HG02642 (cell line): ENCODE data around the gene SHF.
A peak's percentile ranks its signal among the peaks of the same experiment; 100 is the strongest.

ENCODE experiments used
- ATAC-seq: cut with Tn5 transposase; IDR thresholded peaks from one replicate; pipeline ENCODE4 v1.9.1; 2021; ENCODE audit warnings: mild to moderate bottlenecking; ENCODE audit not compliant: unreplicated experiment, poor library complexity

Gene SHF

GRCh38 chr15:45174069-45174468 lies 13.7 kb downstream of the SHF start:
- no peak for ATAC-seq

GRCh38 chr15:45171912-45172311 lies 15.9 kb downstream of the SHF start:
- no peak for ATAC-seq

DNA sequence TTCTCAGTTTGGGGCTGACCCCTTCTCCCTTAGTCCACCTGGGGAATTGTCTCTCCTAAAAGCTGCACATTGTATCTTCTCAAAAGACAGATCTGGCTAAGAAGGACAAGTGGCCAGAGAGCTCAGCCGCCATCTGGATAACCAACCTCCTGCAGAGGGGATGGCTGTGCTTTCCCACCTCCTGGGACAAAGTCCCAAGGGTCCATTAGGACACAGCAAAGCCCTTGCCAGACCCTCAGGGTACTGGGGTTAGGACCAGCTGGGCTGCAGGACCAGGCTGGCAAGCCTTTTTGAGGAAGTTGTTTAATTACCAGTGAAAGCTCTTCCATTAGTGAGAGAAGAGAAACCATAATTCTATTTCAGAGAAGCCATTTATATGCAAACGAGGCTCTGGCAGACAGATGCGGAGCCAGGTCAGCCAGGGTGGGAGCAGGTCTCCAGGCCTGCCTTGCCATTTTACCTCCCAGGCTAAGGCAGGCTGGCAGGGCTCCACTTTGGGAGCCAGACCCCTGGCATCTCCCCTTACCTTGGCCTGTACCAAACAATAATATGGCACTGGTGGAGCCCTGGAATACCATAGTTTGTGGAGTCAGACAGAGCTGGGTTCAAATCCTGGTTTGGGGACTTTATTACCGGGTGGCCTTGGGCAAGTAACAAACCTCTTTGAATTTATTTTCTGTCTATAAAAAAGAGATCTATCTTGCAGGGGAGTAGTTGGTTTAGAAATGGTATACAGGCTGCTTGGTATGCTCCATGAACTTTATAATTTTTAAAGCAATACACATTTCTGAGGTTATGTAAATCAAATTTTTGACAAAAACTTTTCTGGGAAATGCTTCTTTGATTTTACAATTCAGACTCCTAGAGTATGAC lies 17.9 kb downstream of the SHF start:
- ATAC-seq = no peak

GRCh38 chr15:45168751-45169551 lies 18.8 kb downstream of the SHF start:
- no peak for ATAC-seq

DNA sequence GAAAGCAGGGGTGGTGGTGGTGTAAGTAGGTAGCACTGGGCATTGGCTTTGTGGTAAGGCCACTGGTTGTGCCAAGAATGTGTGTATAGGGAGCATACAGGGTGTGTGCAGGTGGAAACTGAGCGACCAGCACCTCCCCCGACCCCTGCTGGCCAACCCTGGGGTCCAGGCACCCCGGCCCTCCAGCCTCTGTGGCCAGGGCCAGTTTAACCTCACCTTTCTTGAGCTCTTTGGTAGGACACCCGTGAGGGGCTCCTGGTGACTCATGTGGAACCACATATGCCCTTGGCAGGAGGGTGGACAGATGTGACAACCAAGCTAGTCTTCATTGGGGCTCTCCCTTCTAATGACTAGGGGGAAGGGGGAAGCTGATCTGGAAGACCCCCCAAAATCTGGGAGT lies 19.5 kb downstream of the SHF start:
- no peak for ATAC-seq

GRCh38 chr15:45167631-45168205 lies 20.0 kb downstream of the SHF start:
- ATAC-seq = no peak

DNA sequence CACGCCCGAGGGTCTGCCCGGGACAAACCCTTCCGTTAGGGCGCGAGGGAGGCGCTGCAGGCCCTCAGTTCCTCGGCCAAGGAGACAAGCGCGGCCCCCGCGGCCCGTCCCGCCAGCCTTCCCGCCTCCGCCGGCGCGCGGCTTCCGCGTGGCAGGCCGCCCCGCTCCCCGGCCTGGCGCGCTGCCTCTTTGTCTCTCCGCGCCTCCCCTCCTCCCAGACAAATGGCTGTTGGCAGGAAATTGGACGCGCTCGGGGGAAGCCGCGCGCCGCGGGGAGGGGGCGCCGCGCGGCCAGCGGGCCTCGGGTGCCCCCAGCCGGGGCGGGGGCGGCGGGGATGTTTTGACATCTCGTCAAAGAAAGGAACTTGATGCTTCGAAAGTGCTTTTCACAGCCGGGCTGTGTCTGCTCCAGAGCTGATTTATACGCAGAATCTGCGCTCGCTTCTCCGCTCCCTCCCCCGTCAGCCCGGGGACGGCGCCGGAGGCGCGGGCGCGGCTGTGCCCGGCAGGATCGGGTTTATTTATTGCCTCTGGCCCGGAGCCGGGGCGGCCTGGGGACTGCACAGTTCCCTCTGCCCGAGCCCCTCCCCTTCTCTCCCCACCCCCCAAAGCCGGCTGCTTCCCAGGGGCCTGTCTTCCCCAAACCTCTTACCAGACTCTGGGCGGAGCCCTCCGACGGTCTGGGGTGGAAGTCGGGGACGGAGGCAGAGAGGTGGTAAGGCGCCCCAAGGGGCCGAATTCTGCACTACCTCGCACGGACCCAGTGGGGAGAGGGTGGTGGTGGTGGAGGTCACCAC lies 20.7 kb downstream of the SHF start:
- ATAC-seq = peak; percentile 90

- no peak for ATAC-seq
Measured at GRCh38 chr15:45165536-45165935, 22.2 kb downstream of the SHF start.

DNA sequence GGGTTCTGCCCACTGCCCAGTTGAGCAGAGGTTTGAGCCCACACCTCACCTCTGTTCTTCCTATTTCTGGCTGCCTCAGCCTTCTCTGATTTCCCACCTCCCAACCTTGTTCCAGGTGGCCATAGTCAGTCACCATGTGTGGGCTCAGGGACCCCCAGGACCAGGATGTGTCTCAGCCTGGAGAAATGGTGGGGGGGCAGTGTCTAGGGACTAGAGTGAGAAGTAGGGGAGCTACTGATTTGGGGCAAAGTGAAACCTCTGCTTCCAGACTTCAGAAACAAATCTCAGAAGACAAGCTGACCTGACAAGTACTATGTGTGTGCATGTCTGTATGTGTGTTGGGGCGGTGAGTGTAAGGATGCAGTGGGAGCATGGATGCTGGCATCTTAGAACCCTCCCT lies 22.9 kb downstream of the SHF start:
- ATAC-seq = no peak

DNA sequence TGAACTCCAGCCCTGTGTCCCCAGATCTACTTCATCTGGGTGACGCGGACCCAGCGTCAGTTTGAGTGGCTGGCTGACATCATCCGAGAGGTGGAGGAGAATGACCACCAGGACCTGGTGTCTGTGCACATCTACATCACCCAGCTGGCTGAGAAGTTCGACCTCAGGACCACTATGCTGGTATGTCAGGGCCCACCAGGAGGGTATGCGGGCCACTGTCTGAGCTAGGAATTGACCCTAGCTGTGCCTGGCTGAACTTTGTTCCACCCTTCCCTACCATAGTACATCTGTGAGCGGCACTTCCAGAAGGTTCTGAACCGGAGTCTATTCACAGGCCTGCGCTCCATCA lies 24.3 kb downstream of the SHF start:
- no peak for ATAC-seq

DNA sequence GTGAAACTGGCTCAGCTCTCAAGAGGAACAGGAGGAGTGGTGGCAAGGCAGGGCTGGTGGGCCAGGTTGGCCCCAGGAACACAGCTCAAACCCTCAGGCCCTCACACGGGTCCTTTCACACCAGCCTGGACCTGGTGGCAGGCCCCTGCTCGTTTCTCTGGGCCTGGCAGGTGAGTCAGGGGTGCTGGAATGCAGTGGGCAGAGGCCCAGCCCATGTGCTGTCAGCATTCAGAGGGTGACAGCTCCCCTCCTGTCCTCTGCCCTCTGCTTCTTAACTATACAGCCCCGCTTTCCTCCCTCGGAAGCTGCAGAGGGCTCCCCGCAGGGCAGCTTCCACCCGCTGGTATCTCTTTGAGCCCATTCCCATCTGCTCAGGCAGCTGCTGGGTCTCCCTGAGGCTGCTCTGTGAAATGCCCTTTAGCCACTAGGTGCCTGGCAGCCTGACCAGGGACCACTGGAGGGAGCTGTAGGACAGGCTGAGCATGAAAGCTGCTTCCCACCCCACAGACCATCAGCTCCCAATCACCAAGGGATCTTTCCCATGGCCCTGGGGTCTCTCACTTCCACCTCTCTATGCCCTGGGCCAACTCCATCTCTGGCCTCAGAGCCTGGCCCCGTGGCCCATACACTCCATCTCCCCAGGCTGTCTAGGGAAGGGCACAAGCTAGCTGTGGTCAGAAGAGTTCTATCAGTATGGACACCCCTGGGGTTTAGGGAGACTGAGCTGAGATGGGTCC lies 24.8 kb downstream of the SHF start:
- peak; percentile 48 for ATAC-seq

DNA sequence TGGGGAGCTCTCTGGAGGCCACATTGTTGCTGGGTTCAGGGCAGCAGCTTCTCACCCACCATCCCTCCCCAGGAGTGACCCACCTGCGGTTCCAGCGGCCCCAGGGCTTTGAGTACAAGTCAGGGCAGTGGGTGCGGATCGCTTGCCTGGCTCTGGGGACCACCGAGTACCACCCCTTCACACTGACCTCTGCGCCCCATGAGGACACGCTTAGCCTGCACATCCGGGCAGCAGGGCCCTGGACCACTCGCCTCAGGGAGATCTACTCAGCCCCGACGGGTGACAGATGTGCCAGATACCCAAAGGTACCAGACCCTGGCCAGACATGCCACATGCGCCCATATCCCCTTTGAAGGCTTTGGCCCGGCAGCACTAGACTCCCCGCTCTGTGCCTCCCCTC lies 26.1 kb downstream of the SHF start:
- no peak for ATAC-seq

GRCh38 chr15:45157974-45158373 lies 29.8 kb downstream of the SHF start:
- ATAC-seq = no peak

- ATAC-seq = no peak
Measured at GRCh38 chr15:45156744-45157455, 30.9 kb downstream of the SHF start.

- no peak for ATAC-seq
Measured at GRCh38 chr15:45155739-45156138, 32.0 kb downstream of the SHF start.

DNA sequence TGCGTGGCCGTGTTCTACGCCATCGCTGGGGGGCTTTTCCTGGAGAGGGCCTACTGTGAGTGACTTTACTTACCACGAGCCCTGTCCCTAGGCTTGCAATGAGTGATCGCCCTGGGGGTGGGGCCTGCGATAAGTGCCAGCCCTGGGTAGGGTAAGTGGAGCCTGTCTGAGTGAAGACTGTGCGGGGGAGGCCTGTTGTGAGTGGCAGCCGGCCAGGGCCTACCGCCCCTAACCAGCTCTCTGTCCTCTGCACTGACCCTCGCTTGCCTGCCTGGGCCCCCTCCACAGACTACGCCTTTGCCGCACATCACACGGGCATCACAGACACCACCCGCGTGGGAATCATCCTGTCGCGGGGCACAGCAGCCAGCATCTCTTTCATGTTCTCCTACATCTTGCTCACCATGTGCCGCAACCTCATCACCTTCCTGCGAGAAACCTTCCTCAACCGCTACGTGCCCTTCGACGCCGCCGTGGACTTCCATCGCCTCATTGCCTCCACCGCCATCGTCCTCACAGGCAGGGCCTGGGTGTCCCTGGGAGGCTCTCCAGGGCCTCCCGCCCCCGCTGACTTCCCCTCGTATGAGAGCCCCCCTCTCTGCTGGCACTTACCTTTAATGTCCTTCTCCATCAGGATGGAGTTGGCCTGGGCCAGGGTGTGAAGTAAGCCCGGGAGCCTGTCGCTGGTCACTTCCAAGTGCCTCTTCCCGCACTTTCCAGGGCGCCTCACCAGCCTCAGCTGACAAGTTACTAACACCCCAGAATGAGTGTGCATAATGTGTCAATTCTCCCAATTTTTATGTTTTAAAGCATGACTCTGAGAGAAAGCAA lies 35.6 kb downstream of the SHF start:
- no peak for ATAC-seq

DNA sequence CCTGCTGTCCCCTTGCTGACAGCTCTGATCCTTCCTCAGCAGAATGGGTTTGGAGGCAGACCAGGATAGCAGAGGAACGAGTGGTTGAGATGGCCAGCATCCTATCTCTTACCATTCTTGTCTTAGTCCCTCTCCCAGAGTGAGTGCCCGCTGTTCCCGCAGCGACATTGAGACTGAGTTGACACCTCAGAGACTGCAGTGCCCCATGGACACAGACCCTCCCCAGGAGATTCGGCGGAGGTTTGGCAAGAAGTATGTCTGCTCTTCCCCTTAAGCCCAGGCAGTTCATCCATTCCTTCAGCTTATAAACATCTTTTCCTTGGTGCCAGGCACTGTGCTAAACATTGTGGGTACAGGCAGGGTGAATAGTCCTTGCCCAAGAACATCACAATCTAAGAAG lies 36.8 kb downstream of the SHF start:
- ATAC-seq = no peak

- no peak for ATAC-seq
Measured at GRCh38 chr15:45150481-45150880, 37.3 kb downstream of the SHF start.
